Fibroblast of mammary gland (primary cell): ENCODE measurements around the gene RSPH3.
A peak's percentile ranks its signal among the peaks of the same experiment; 100 is the strongest.

Experiments
- DNase-seq: peaks from one replicate; pipeline ENCODE4 v3.0.0-alpha.2; 2010; ENCODE audit warnings: low read depth
- H3K4me3 ChIP-seq: 2 replicates; pipeline ENCODE4 v1.5.1; 2011; ENCODE audit warnings: low read depth, mild to moderate bottlenecking, low read length, moderate library complexity; ENCODE audit not compliant: control insufficient read depth
- TF ChIP-seq, protein P1 (sequence below): conservative IDR thresholded peaks from 2 replicates; pipeline ENCODE4 v1.5.1; 2011; ENCODE audit warnings: low read depth, low read length, inconsistent platforms; ENCODE audit not compliant: control insufficient read depth, insufficient read depth

RSPH3 gene

GRCh38 chr6:158970640-158971275 lies 29.2 kb downstream of the RSPH3 start:
- H3K4me3 ChIP-seq: no peak overlapping the region
- peak; percentile 17 for DNase-seq
- TF ChIP-seq, protein P1, sequence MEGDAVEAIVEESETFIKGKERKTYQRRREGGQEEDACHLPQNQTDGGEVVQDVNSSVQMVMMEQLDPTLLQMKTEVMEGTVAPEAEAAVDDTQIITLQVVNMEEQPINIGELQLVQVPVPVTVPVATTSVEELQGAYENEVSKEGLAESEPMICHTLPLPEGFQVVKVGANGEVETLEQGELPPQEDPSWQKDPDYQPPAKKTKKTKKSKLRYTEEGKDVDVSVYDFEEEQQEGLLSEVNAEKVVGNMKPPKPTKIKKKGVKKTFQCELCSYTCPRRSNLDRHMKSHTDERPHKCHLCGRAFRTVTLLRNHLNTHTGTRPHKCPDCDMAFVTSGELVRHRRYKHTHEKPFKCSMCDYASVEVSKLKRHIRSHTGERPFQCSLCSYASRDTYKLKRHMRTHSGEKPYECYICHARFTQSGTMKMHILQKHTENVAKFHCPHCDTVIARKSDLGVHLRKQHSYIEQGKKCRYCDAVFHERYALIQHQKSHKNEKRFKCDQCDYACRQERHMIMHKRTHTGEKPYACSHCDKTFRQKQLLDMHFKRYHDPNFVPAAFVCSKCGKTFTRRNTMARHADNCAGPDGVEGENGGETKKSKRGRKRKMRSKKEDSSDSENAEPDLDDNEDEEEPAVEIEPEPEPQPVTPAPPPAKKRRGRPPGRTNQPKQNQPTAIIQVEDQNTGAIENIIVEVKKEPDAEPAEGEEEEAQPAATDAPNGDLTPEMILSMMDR: no peak

GRCh38 chr6:158969148-158969547 lies 30.9 kb downstream of the RSPH3 start:
- peak; percentile 2 for DNase-seq
- TF ChIP-seq, protein P1: no peak

DNA sequence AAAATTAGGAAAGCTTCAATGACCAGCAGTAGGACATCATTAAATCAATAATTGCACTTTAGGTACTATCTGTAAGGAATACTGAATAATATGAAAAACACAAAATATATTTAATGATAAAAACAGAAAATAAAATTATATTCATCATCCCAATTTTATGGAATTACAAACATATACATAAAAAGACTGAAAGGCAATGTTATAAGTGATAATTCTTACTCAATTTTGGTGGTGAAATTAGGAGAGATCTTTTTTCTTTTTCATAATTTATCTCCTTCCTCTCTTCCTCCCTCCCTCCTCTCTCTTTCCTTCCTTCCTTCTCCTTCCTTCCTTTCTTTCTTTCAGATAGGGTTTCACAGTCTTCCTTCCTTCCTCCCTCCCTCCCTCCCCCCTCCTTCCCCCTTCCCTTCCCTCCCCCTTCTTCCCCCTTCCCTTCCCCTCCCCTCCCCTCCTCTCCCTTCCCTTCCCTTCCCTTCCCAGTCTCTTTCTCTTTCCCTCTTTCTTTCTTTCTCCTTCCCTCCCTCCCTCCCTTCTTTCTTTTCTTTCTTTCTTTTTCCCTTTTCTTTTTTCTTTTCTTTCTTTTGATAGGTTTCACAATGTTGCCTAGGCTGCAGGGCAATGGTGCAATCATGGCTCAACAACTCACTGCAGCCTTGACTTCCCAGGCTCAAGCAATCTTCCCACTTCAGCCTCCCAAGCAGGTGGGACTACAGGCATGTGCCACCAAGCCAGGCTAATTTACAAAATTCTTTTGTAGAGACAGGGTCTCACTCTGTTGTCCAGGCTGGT lies 36.8 kb downstream of the RSPH3 start:
- no peak overlapping the region for H3K4me3 ChIP-seq
- DNase-seq: no peak
- TF ChIP-seq, protein P1: no peak

More at GRCh38 chr6:158969148-158969547, 30.9 kb downstream of the RSPH3 start:
- no peak overlapping the region for H3K4me3 ChIP-seq

- TF ChIP-seq, protein P1: no peak
- no peak overlapping the region for H3K4me3 ChIP-seq
- peak; percentile 41 for DNase-seq
These were observed 37.6 kb downstream of the RSPH3 start for GRCh38 chr6:158962371-158962770.

DNA sequence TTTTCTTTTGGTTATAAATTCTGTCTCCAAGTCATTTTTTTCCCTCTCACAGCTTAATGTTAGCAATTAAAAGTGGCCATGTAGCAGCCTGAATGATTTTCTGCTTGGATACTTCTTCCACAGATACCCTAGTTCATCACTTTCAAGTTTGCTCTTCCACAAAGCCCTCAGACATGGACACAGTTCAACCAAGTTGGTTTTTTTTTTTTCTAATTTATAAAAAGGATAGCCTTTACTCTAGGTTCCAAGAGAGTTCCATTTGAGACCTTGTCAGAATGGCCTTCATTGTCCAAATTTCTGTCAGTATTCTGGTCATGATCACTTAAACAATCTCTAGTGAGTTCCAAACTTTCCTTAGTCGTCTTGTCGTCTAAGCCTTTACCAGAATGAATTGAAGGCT lies 40.0 kb downstream of the RSPH3 start:
- no peak overlapping the region for H3K4me3 ChIP-seq
- no peak for DNase-seq
- TF ChIP-seq, protein P1: no peak

- TF ChIP-seq, protein P1: no peak
- no peak overlapping the region for H3K4me3 ChIP-seq
- DNase-seq: no peak
These were observed 40.5 kb downstream of the RSPH3 start for GRCh38 chr6:158959552-158959951.
